Neural cell (in vitro differentiated cells): ENCODE measurements around the gene RSPRY1.

Experiments
- EP300 ChIP-seq: fragments of 450-650 bp; conservative IDR thresholded peaks from 2 replicates; pipeline ENCODE4 v1.6.1; 2014; ENCODE audit warnings: antibody characterized with exemption, mild to moderate bottlenecking, moderate library complexity; ENCODE audit not compliant: poor library complexity, severe bottlenecking
- EZH2 ChIP-seq: fragments of 200-600, 300-800 bp; shearing (Covaris generic), sonication (generic); IDR thresholded peaks from 2 replicates; pipeline ENCODE4 v1.6.1; 2014; ENCODE audit warnings: antibody characterized with exemption, low read length, borderline replicate concordance, mild to moderate bottlenecking; ENCODE audit not compliant: insufficient read depth, poor library complexity, severe bottlenecking
- MXI1 ChIP-seq: fragments of 450-650 bp; conservative IDR thresholded peaks from 2 replicates; pipeline ENCODE4 v1.6.1; 2014; ENCODE audit warnings: antibody characterized with exemption, mild to moderate bottlenecking; ENCODE audit not compliant: poor library complexity, severe bottlenecking
- POLR2AphosphoS5 ChIP-seq: IDR thresholded peaks from 2 replicates; pipeline ENCODE4 v1.6.1; 2012
- RAD21 ChIP-seq: fragments of 450-650 bp; conservative IDR thresholded peaks from 2 replicates; pipeline ENCODE4 v1.6.1; 2014; ENCODE audit warnings: antibody characterized with exemption, mild to moderate bottlenecking, moderate library complexity
- SMC3 ChIP-seq: fragments of 450-650 bp; conservative IDR thresholded peaks from 2 replicates; pipeline ENCODE4 v1.6.1; 2014; ENCODE audit warnings: antibody characterized with exemption, mild to moderate bottlenecking, moderate library complexity; ENCODE audit not compliant: poor library complexity
- TAF1 ChIP-seq: IDR thresholded peaks from 2 replicates; pipeline ENCODE4 v1.6.1; 2012; ENCODE audit warnings: low read depth
- TF ChIP-seq, protein P1 (sequence below): fragments of 450-650 bp; IDR thresholded peaks from 2 replicates; pipeline ENCODE4 v1.5.1; 2014; ENCODE audit warnings: antibody characterized with exemption, mild to moderate bottlenecking, moderate library complexity; ENCODE audit not compliant: poor library complexity, severe bottlenecking
- TF ChIP-seq, protein P2 (sequence below): IDR thresholded peaks from 2 replicates; pipeline ENCODE4 v1.6.1; 2012; ENCODE audit warnings: borderline replicate concordance

DNA sequence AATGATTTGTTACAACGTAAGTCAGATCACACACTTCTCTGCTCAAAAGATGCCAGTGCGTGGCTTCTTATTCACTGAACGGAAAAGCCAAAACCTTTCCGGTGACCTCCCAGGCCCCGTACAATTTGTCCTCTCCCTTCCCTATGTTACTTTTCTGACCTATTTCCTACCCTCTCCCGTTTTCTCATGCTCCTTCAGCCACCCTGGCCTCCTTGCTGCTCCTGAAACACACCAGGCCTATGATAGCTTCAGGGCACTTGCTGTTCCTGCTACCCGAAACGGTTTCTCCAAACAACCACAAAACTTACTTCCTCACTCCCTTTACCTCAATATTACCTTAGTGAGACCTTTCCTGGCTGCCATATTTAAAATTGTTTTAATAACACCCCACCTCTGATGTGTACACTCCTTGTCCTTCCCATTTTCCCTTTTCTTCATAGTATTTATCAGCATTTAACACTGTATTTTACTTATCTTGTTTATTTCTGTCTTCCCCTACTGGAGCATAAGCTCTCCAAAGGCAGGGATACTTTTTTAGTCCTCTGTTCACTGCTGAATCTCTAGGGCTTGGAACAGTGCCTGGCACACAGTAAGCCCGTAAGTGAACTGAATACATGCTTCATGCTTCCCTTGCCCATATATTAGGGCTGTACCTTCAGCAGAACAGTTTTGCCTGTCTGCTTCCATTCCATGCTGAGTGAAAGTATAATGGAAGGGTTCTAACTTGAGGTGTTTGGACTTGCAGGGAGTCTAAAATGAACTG, 48.0 kb downstream of the RSPRY1 start:
- TF ChIP-seq, protein P1, sequence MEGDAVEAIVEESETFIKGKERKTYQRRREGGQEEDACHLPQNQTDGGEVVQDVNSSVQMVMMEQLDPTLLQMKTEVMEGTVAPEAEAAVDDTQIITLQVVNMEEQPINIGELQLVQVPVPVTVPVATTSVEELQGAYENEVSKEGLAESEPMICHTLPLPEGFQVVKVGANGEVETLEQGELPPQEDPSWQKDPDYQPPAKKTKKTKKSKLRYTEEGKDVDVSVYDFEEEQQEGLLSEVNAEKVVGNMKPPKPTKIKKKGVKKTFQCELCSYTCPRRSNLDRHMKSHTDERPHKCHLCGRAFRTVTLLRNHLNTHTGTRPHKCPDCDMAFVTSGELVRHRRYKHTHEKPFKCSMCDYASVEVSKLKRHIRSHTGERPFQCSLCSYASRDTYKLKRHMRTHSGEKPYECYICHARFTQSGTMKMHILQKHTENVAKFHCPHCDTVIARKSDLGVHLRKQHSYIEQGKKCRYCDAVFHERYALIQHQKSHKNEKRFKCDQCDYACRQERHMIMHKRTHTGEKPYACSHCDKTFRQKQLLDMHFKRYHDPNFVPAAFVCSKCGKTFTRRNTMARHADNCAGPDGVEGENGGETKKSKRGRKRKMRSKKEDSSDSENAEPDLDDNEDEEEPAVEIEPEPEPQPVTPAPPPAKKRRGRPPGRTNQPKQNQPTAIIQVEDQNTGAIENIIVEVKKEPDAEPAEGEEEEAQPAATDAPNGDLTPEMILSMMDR = no peak
- TF ChIP-seq MXI1 (no peak), POLR2AphosphoS5 (no peak), RAD21 (no peak), EP300 (no peak), TAF1 (no peak), EZH2 (no peak), SMC3 (no peak)
- TF ChIP-seq, protein P2, sequence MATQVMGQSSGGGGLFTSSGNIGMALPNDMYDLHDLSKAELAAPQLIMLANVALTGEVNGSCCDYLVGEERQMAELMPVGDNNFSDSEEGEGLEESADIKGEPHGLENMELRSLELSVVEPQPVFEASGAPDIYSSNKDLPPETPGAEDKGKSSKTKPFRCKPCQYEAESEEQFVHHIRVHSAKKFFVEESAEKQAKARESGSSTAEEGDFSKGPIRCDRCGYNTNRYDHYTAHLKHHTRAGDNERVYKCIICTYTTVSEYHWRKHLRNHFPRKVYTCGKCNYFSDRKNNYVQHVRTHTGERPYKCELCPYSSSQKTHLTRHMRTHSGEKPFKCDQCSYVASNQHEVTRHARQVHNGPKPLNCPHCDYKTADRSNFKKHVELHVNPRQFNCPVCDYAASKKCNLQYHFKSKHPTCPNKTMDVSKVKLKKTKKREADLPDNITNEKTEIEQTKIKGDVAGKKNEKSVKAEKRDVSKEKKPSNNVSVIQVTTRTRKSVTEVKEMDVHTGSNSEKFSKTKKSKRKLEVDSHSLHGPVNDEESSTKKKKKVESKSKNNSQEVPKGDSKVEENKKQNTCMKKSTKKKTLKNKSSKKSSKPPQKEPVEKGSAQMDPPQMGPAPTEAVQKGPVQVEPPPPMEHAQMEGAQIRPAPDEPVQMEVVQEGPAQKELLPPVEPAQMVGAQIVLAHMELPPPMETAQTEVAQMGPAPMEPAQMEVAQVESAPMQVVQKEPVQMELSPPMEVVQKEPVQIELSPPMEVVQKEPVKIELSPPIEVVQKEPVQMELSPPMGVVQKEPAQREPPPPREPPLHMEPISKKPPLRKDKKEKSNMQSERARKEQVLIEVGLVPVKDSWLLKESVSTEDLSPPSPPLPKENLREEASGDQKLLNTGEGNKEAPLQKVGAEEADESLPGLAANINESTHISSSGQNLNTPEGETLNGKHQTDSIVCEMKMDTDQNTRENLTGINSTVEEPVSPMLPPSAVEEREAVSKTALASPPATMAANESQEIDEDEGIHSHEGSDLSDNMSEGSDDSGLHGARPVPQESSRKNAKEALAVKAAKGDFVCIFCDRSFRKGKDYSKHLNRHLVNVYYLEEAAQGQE = no peak
